ENCODE data around the gene ZFHX3.

ZFHX3 gene

GRCh38 chr16:72987480-72987901 is 60.4 kb downstream of the ZFHX3 start:
- DNase-seq (ENCODE audit: low read depth): no peak
- H3K4me3 ChIP-seq (ENCODE audit: low read length): no peak overlapping the region
- TF ChIP-seq CTCF (conservative IDR thresholded peaks at IDR 0.05; ENCODE audit: low read depth, low read length): no peak

- no peak for TF ChIP-seq CTCF (conservative IDR thresholded peaks at IDR 0.05; ENCODE audit: low read depth, low read length)
- no peak overlapping the region for H3K4me3 ChIP-seq (ENCODE audit: low read length)
- DNase-seq (ENCODE audit: low read depth): no peak
Measured at GRCh38 chr16:72985995-72986394, 61.9 kb downstream of the ZFHX3 start.

- no peak for TF ChIP-seq CTCF (conservative IDR thresholded peaks at IDR 0.05; ENCODE audit: low read depth, low read length)
- no peak overlapping the region for H3K4me3 ChIP-seq (ENCODE audit: low read length)
- DNase-seq (ENCODE audit: low read depth): no peak
Measured at GRCh38 chr16:72985148-72985941, 62.6 kb downstream of the ZFHX3 start.

- no peak for TF ChIP-seq CTCF (conservative IDR thresholded peaks at IDR 0.05; ENCODE audit: low read depth, low read length)
- no peak for DNase-seq (ENCODE audit: low read depth)
- H3K4me3 ChIP-seq (ENCODE audit: low read length): no peak overlapping the region
Measured at GRCh38 chr16:72983728-72984350, 64.1 kb downstream of the ZFHX3 start.

GRCh38 chr16:72983241-72983640 is 64.7 kb downstream of the ZFHX3 start:
- TF ChIP-seq CTCF (conservative IDR thresholded peaks at IDR 0.05; ENCODE audit: low read depth, low read length): no peak
- DNase-seq (ENCODE audit: low read depth): no peak
- no peak overlapping the region for H3K4me3 ChIP-seq (ENCODE audit: low read length)

- H3K4me3 ChIP-seq (ENCODE audit: low read length): no peak overlapping the region
- DNase-seq (ENCODE audit: low read depth): no peak
Measured at GRCh38 chr16:72979974-72980373, 68.0 kb downstream of the ZFHX3 start.

More at GRCh38 chr16:72979974-72980373, 68.0 kb downstream of the ZFHX3 start:
- TF ChIP-seq CTCF (conservative IDR thresholded peaks at IDR 0.05; ENCODE audit: low read depth, low read length): no peak
